MM.1S (cell line): ENCODE measurements around the gene PLS1.
"Not testable (repeated sequence)": the region's sequence is repeated elsewhere in the genome, so short reads cannot be mapped to it uniquely, and the experiment has no call there.

Experiments used
- DNase-seq: peaks from one replicate; pipeline ENCODE4 v3.0.0-alpha.2; 2015
- H2AFZ ChIP-seq: fragments of 300-600 bp; sonication (generic); 2 replicates; pipeline ENCODE4 v1.6.0; 2016; ENCODE audit warnings: antibody characterized with exemption, low read length
- H3F3A ChIP-seq: fragments of 300-600 bp; sonication (generic); 2 replicates; pipeline ENCODE4 v1.6.1; 2016; ENCODE audit warnings: mild to moderate bottlenecking, antibody characterized with exemption, low read length, moderate library complexity, mixed read lengths; ENCODE audit not compliant: insufficient read depth
- H3K27ac ChIP-seq: fragments of 300-600 bp; sonication (generic); 2 replicates; pipeline ENCODE4 v1.5.1; 2016; ENCODE audit warnings: mild to moderate bottlenecking, low read length
- H3K27me3 ChIP-seq: fragments of 300-600 bp; sonication (generic); replicated peaks from 2 replicates; pipeline ENCODE4 v1.6.0; 2016; ENCODE audit warnings: low read length; ENCODE audit not compliant: insufficient read depth
- H3K36me3 ChIP-seq: fragments of 300-600 bp; sonication (generic); replicated peaks from 2 replicates; pipeline ENCODE4 v1.6.1; 2016; ENCODE audit warnings: mild to moderate bottlenecking, low read length, mixed read lengths; ENCODE audit not compliant: insufficient read depth
- H3K4me1 ChIP-seq: fragments of 300-600 bp; sonication (generic); 2 replicates; pipeline ENCODE4 v1.6.1; 2016; ENCODE audit warnings: low read length, mixed read lengths
- H3K4me2 ChIP-seq: fragments of 300-600 bp; sonication (generic); 2 replicates; pipeline ENCODE4 v1.6.0; 2016; ENCODE audit warnings: low read depth, low read length
- H3K4me3 ChIP-seq: fragments of 300-600 bp; sonication (generic); 2 replicates; pipeline ENCODE4 v1.5.1; 2016; ENCODE audit warnings: low read length, mixed read lengths
- H3K79me2 ChIP-seq: fragments of 300-600 bp; sonication (generic); 2 replicates; pipeline ENCODE4 v1.6.1; 2016; ENCODE audit warnings: mixed run types, low read length, mixed read lengths
- H3K9ac ChIP-seq: fragments of 300-600 bp; sonication (generic); 2 replicates; pipeline ENCODE4 v1.6.1; 2016; ENCODE audit warnings: low read length, mixed read lengths
- H3K9me2 ChIP-seq: fragments of 300-600 bp; sonication (generic); replicated peaks from 2 replicates; pipeline ENCODE4 v1.6.1; 2016; ENCODE audit warnings: mild to moderate bottlenecking, low read length, mixed read lengths; ENCODE audit not compliant: insufficient read depth
- H3K9me3 ChIP-seq: fragments of 300-600 bp; sonication (generic); replicated peaks from 2 replicates; pipeline ENCODE4 v1.6.1; 2016; ENCODE audit warnings: mild to moderate bottlenecking, low read length, mixed read lengths; ENCODE audit not compliant: insufficient read depth
- H4K20me1 ChIP-seq: fragments of 300-600 bp; sonication (generic); 2 replicates; pipeline ENCODE4 v1.6.1; 2016; ENCODE audit warnings: mild to moderate bottlenecking, low read length, moderate library complexity, mixed read lengths; ENCODE audit not compliant: insufficient read depth
- CTCF ChIP-seq: fragments of 300-600 bp; sonication (generic); IDR thresholded peaks from 2 replicates; pipeline ENCODE4 v1.5.1; 2016; ENCODE audit warnings: antibody characterized with exemption, low read length, mixed read lengths
- EZH2 ChIP-seq: fragments of 300-600 bp; sonication (generic); optimal IDR thresholded peaks from 2 replicates; pipeline ENCODE3; 2017; ENCODE audit warnings: low read depth, mild to moderate bottlenecking, antibody characterized with exemption, low read length, mixed read lengths
- EZH2phosphoT487 ChIP-seq: fragments of 300-600 bp; sonication (generic); IDR thresholded peaks from 2 replicates; pipeline ENCODE4 v1.6.1; 2018; ENCODE audit warnings: antibody characterized with exemption, low read length

The PLS1 gene

GRCh38 chr3:142597906-142598305, 1.7 kb downstream of the PLS1 start:
- Histone ChIP-seq H2AFZ (no peak overlapping the region), H3K9me2 (no peaks in the 10 kb centered on the region), H4K20me1 (no peaks in the 10 kb centered on the region), H3F3A (no peaks in the 10 kb centered on the region), H3K4me3 (no peak overlapping the region), H3K36me3 (no peaks in the 10 kb centered on the region), H3K9me3 (no peaks in the 10 kb centered on the region), H3K4me2 (no peak overlapping the region), H3K4me1 (peaks cover 4% of the 10 kb centered on the region; the same call in 1 of the 2 replicates), H3K27ac (no peak overlapping the region), H3K27me3 (no peaks in the 10 kb centered on the region), H3K79me2 (no peaks in the 10 kb centered on the region), H3K9ac (no peak overlapping the region)
- TF ChIP-seq CTCF (no peak), EZH2phosphoT487 (no peak), EZH2 (no peak)
- no peak for DNase-seq

- Histone ChIP-seq H3K4me3 (no peak overlapping the region), H3K9me2 (no peaks in the 10 kb centered on the region), H3F3A (no peaks in the 10 kb centered on the region), H3K79me2 (no peaks in the 10 kb centered on the region), H3K4me2 (no peak overlapping the region), H2AFZ (no peak overlapping the region), H3K9ac (no peak overlapping the region), H3K27me3 (no peaks in the 10 kb centered on the region), H3K36me3 (no peaks in the 10 kb centered on the region), H3K4me1 (no peaks in the 10 kb centered on the region), H3K9me3 (no peaks in the 10 kb centered on the region), H4K20me1 (no peaks in the 10 kb centered on the region), H3K27ac (no peak overlapping the region)
- DNase-seq = no peak
- no peak for TF ChIP-seq CTCF
- TF ChIP-seq EZH2 = no peak
- no peak for TF ChIP-seq EZH2phosphoT487
These were observed 5.5 kb downstream of the PLS1 start for GRCh38 chr3:142601713-142602112.

- no peak for DNase-seq
- H2AFZ ChIP-seq = no peak overlapping the region
- H3K27me3 ChIP-seq = no peaks in the 10 kb centered on the region
- no peak overlapping the region for H3K4me2 ChIP-seq
- no peaks in the 10 kb centered on the region for H3K79me2 ChIP-seq
- H3K36me3 ChIP-seq = no peaks in the 10 kb centered on the region
- H3K9ac ChIP-seq = no peak overlapping the region
- H4K20me1 ChIP-seq = no peaks in the 10 kb centered on the region
- H3K4me3 ChIP-seq = no peak overlapping the region
- TF ChIP-seq CTCF (no peak), EZH2phosphoT487 (no peak), EZH2 (no peak)
- H3K4me1 ChIP-seq = no peaks in the 10 kb centered on the region
- H3F3A ChIP-seq = no peaks in the 10 kb centered on the region
- no peaks in the 10 kb centered on the region for H3K9me2 ChIP-seq
- H3K27ac ChIP-seq = no peak overlapping the region
- no peaks in the 10 kb centered on the region for H3K9me3 ChIP-seq
These were observed 6.6 kb downstream of the PLS1 start for GRCh38 chr3:142602619-142603385.

GRCh38 chr3:142603386-142603705, 7.2 kb downstream of the PLS1 start:
- not testable (repeated sequence) for H3K36me3 ChIP-seq, H3K27me3 ChIP-seq, H3K27ac ChIP-seq, H3K9me2 ChIP-seq, H3K4me3 ChIP-seq, H3F3A ChIP-seq, H3K4me2 ChIP-seq, H4K20me1 ChIP-seq, H2AFZ ChIP-seq, H3K9ac ChIP-seq, H3K9me3 ChIP-seq, H3K4me1 ChIP-seq, H3K79me2 ChIP-seq, DNase-seq
